GM23248 (cell line): ENCODE results near the gene PPFIBP1. TPM values are rescaled to one million over a fixed set of nuclear protein-coding genes. Genes with fewer than 3 reads are reported as not detected.
"Not testable (repeated sequence)": the region's sequence is repeated elsewhere in the genome, so short reads cannot be mapped to it uniquely, and the experiment has no call there.

ENCODE experiments used
- DNase-seq: peaks from one replicate; pipeline ENCODE4 v3.0.0-alpha.2; 2015
- H2AFZ ChIP-seq: fragments of 200-600 bp; sonication (generic); 2 replicates; pipeline ENCODE4 v1.6.1; 2016; ENCODE audit warnings: antibody characterized with exemption
- H3F3A ChIP-seq: fragments of 200-600 bp; sonication (generic); 2 replicates; pipeline ENCODE4 v1.6.1; 2016; ENCODE audit warnings: mild to moderate bottlenecking, antibody characterized with exemption, mixed run types; ENCODE audit not compliant: insufficient read depth
- H3K27ac ChIP-seq: fragments of 200-600 bp; sonication (generic); 2 replicates; pipeline ENCODE4 v1.5.1; 2016; ENCODE audit warnings: mild to moderate bottlenecking
- H3K27me3 ChIP-seq: fragments of 200-600 bp; sonication (generic); replicated peaks from 2 replicates; pipeline ENCODE4 v1.6.1; 2016; ENCODE audit warnings: mild to moderate bottlenecking; ENCODE audit not compliant: insufficient read depth
- H3K36me3 ChIP-seq: fragments of 200-600 bp; sonication (generic); 2 replicates; pipeline ENCODE4 v1.6.1; 2016; ENCODE audit warnings: low read depth, mild to moderate bottlenecking
- H3K4me1 ChIP-seq: fragments of 200-600 bp; sonication (generic); 2 replicates; pipeline ENCODE4 v1.6.1; 2016; ENCODE audit warnings: mild to moderate bottlenecking; ENCODE audit not compliant: insufficient read depth
- H3K4me2 ChIP-seq: fragments of 200-600 bp; sonication (generic); one replicate; pipeline ENCODE4 v1.6.1; 2016; ENCODE audit warnings: mild to moderate bottlenecking; ENCODE audit not compliant: unreplicated experiment
- H3K4me3 ChIP-seq: fragments of 200-600 bp; sonication (generic); 2 replicates; pipeline ENCODE4 v1.5.1; 2016; ENCODE audit warnings: mild to moderate bottlenecking
- H3K79me2 ChIP-seq: fragments of 200-600 bp; sonication (generic); 2 replicates; pipeline ENCODE4 v1.6.1; 2016; ENCODE audit warnings: mild to moderate bottlenecking; ENCODE audit not compliant: insufficient read depth
- H3K9ac ChIP-seq: fragments of 200-600 bp; sonication (generic); 2 replicates; pipeline ENCODE4 v1.6.1; 2016; ENCODE audit warnings: mild to moderate bottlenecking
- H3K9me2 ChIP-seq: fragments of 200-600 bp; sonication (generic); 2 replicates; pipeline ENCODE4 v1.6.1; 2016; ENCODE audit warnings: mixed run types, mild to moderate bottlenecking, moderate library complexity; ENCODE audit not compliant: insufficient read depth
- H3K9me3 ChIP-seq: fragments of 200-600 bp; sonication (generic); one replicate; pipeline ENCODE4 v1.6.1; 2017; ENCODE audit warnings: low read depth
- H4K20me1 ChIP-seq: fragments of 200-600 bp; sonication (generic); 2 replicates; pipeline ENCODE4 v1.6.0; 2016; ENCODE audit not compliant: insufficient read depth
- EZH2 ChIP-seq: fragments of 200-600 bp; sonication (generic); IDR thresholded peaks from 2 replicates; pipeline ENCODE4 v1.6.1; 2018; ENCODE audit warnings: antibody characterized with exemption, mild to moderate bottlenecking; ENCODE audit not compliant: insufficient read depth, poor library complexity, severe bottlenecking
- EZH2phosphoT487 ChIP-seq: fragments of 200-600 bp; sonication (generic); IDR thresholded peaks from 2 replicates; pipeline ENCODE4 v1.6.1; 2018; ENCODE audit warnings: antibody characterized with exemption, moderate library complexity, mild to moderate bottlenecking, low read depth; ENCODE audit not compliant: insufficient read depth
- WGBS, 2 experiments: methylation state at CpG; one replicate each; pipeline ENCODE4 v1.1.6; 2015 to 2017; ENCODE audit warnings: low lambda C conversion rate in 2 of 2, low coverage in 1 of 2; ENCODE audit errors: missing lambda C conversion rate in 2 of 2; 5-methylcytosine and 5-hydroxymethylcytosine counted together
- in situ Hi-C: fragments of 300-500 bp; cut with MboI; formaldehyde crosslinking; loops from 2 replicates; pipeline ENCODE4 v1.15.0; 2020
- polyA plus RNA-seq: library from polyadenylated mRNA; unstranded; fragments of >200 nt; fragmentation: Nextera tagmentation; extraction: Ambion mirVana; gene quantifications from 2 replicates; pipeline ENCODE4 v1.2.1, GENCODE V29; 2016
- total RNA-seq: library from RNA; depleted of rRNA; stranded (reverse); fragments of >200 nt; shearing (Covaris generic); gene quantifications from 2 replicates; pipeline ENCODE4 v1.2.3, GENCODE V29; 2014

Gene PPFIBP1
- total and polyA plus RNA-seq, 2 experiments from 2014 or later = 86.0 to 101 TPM

DNA sequence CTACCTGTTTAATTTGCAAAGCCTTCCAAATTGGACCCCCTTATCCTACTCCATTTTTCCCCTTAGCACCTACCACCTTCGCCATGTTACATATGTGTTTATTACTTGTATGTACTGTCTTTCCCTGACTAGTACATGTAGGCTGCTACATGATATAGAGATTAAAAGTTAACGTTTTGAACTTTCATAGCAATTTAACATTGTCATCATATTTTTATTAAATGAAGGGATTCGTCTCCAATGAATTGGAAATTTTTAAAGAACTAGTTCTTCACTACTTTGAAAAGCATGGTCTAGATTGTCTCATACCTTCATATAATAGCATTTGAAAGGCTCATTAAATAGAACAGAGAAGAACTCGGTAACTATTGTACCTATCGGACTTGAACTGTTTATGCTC, 107.4 kb downstream of the PPFIBP1 start:
- H4K20me1 ChIP-seq = no peaks in the 10 kb centered on the region
- H3K27me3 ChIP-seq = no peaks in the 10 kb centered on the region
- no peak overlapping the region for H2AFZ ChIP-seq
- H3K4me2 ChIP-seq = no peak overlapping the region
- in situ Hi-C loops = loop anchor here (10.0 kb wide), 1 partner anchor 207 kb away; no protein-coding TSS in a partner anchor
- 97% methylated on average over 5 of the region's 5 CpGs for WGBS, 2 experiments
- no peak overlapping the region for H3K4me3 ChIP-seq
- no peaks in the 10 kb centered on the region for H3K9me3 ChIP-seq
- no peak overlapping the region for H3K27ac ChIP-seq
- peaks cover 84% of the 10 kb centered on the region for H3K79me2 ChIP-seq
- no peaks in the 10 kb centered on the region for H3K9me2 ChIP-seq
- peaks cover 63% of the 10 kb centered on the region for H3K4me1 ChIP-seq
- H3K36me3 ChIP-seq = peaks cover 12% of the 10 kb centered on the region
- DNase-seq = no peak
- no peak overlapping the region for H3K9ac ChIP-seq
- peaks cover 67% of the 10 kb centered on the region for H3F3A ChIP-seq
- TF ChIP-seq EZH2 (no peak), EZH2phosphoT487 (no peak)

DNA sequence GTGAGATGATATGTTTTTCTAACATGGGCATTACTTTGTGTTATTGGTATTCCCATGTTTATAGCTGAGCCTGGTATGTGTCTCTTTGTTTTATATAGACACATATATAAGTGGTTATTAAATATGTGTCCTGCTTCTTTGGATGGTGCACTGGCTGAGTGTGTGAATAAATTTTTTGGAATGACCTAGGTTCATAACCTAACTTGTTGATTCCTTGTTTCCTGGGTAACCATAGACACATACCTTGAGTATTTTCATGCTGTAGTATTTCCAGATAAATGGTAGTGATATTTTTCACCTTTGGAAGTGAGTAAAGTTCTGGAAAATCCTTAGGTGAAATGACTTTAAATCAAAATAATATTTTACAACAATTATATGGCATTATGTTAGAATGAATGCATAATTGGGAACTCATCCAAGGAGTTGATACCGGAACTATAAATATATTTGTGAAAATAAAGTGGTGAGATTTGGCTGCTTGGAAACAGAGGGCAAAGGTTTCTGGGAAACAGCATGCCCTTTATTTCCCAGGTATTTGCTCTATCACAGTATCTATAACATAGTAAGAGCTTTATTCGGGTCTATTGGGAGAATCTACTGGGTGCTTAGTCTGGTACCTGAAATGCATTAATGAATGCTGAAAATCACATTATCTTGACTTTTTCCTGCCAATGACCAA, 107.9 kb downstream of the PPFIBP1 start:
- Histone ChIP-seq H2AFZ (no peak overlapping the region), H3K9ac (no peak overlapping the region), H3K4me1 (peaks cover 57% of the 10 kb centered on the region), H3K36me3 (peaks cover 12% of the 10 kb centered on the region), H3F3A (peaks cover 63% of the 10 kb centered on the region), H3K9me3 (no peaks in the 10 kb centered on the region), H4K20me1 (no peaks in the 10 kb centered on the region), H3K79me2 (peaks cover 81% of the 10 kb centered on the region), H3K4me2 (no peak overlapping the region), H3K27ac (no peak overlapping the region), H3K4me3 (no peak overlapping the region), H3K9me2 (no peaks in the 10 kb centered on the region), H3K27me3 (no peaks in the 10 kb centered on the region)
- in situ Hi-C loops = loop anchor here (10.0 kb wide), 1 partner anchor 207 kb away; no protein-coding TSS in a partner anchor
- TF ChIP-seq EZH2phosphoT487 (no peak), EZH2 (no peak)
- 100% methylated on average over 2 of the region's 2 CpGs for WGBS, 2 experiments
- no peak for DNase-seq

DNA sequence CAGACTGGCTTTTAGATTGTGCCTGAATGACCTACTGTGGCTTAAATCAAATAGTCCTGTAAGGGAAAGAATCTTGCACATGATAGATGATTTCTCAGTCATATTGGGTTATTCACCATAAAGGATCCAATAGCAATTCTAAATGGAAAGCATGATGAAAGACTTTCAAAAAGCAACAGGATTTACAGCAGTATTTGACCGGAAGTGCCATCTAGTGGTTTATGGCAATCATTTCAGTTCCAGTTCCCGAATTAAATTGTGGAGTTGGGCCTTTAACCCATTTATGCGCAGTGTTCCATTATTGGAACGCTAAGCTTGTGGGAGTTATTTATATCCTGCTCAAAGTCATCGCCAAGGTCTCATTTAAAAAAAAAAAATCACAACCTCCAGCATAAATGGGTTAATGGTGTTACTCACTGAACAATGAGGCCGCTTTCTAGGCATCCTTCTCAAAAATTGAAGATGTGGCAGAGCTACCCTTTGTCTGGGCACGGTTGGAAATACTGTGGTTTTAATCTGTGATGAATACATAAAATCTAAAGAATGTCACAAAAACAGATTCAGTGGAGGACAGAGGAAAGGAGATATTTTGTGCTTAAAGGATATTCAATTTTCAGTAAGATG, 111.5 kb downstream of the PPFIBP1 start:
- H3K79me2 ChIP-seq = peaks cover 88% of the 10 kb centered on the region
- TF ChIP-seq EZH2phosphoT487 = no peak
- no peak for TF ChIP-seq EZH2
- no peaks in the 10 kb centered on the region for H4K20me1 ChIP-seq
- 48% methylated on average over 7 of the region's 7 CpGs for WGBS, 2 experiments
- peaks cover 28% of the 10 kb centered on the region; the same call in 1 of the 2 replicates for H3F3A ChIP-seq
- H3K27me3 ChIP-seq = no peaks in the 10 kb centered on the region
- peak; percentile 79 for DNase-seq
- H2AFZ ChIP-seq = no peak overlapping the region
- H3K9me3 ChIP-seq = no peaks in the 10 kb centered on the region
- H3K4me1 ChIP-seq = peaks cover 23% of the 10 kb centered on the region
- no peak overlapping the region for H3K27ac ChIP-seq
- H3K9ac ChIP-seq = no peak overlapping the region; the same call in 1 of the 2 replicates
- in situ Hi-C loops = loop anchor here (10.0 kb wide), 1 partner anchor 211 kb away; no protein-coding TSS in a partner anchor
- H3K4me3 ChIP-seq = no peak overlapping the region
- H3K4me2 ChIP-seq = no peak overlapping the region
- H3K36me3 ChIP-seq = peaks cover 12% of the 10 kb centered on the region
- H3K9me2 ChIP-seq = no peaks in the 10 kb centered on the region

DNA sequence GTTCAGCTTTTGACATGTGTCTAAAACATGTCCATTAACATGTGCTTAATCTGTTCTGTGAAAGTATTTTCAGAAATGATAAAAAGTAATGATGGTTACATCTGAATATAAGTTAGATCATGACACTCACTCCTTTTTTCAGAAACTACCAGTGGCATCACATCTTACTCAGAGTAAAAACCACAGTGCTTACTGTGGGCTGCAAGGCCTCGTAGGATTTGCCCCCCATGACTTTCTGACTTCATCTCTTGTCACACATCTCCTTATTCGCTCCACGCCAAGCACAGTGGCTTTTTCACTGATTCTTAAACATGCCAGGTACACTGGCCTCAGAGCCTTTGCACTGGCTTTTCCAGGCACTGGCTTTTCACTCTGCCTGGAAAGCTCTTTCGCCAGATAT, 112.6 kb downstream of the PPFIBP1 start:
- H3K9me3 ChIP-seq, H3K27me3 ChIP-seq, H3K9me2 ChIP-seq, H3K4me2 ChIP-seq, H3K4me3 ChIP-seq, DNase-seq, H3K27ac ChIP-seq, H4K20me1 ChIP-seq, H3K9ac ChIP-seq, H2AFZ ChIP-seq: not testable (repeated sequence)
- H3K36me3 ChIP-seq = peaks cover 12% of the 10 kb centered on the region
- in situ Hi-C loops = loop anchor here (10.0 kb wide), 1 partner anchor 212 kb away; no protein-coding TSS in a partner anchor
- 99 to 100% methylated on average over 4 of the region's 4 CpGs for WGBS, 2 experiments
- H3K79me2 ChIP-seq = peaks cover 88% of the 10 kb centered on the region
- peaks cover 12% of the 10 kb centered on the region; the same call in 1 of the 2 replicates for H3K4me1 ChIP-seq
- H3F3A ChIP-seq = peaks cover 17% of the 10 kb centered on the region; the same call in 1 of the 2 replicates
